GM21737 (cell line): ENCODE results near the gene HSD17B1.
"Not testable (repeated sequence)": the region's sequence is repeated elsewhere in the genome, so short reads cannot be mapped to it uniquely, and the experiment has no call there.

Experiments used
- ATAC-seq: cut with Tn5 transposase; IDR thresholded peaks from one replicate; pipeline ENCODE4 v1.9.1; 2021; ENCODE audit warnings: mild to moderate bottlenecking, moderate library complexity; ENCODE audit not compliant: unreplicated experiment

The HSD17B1 gene

DNA sequence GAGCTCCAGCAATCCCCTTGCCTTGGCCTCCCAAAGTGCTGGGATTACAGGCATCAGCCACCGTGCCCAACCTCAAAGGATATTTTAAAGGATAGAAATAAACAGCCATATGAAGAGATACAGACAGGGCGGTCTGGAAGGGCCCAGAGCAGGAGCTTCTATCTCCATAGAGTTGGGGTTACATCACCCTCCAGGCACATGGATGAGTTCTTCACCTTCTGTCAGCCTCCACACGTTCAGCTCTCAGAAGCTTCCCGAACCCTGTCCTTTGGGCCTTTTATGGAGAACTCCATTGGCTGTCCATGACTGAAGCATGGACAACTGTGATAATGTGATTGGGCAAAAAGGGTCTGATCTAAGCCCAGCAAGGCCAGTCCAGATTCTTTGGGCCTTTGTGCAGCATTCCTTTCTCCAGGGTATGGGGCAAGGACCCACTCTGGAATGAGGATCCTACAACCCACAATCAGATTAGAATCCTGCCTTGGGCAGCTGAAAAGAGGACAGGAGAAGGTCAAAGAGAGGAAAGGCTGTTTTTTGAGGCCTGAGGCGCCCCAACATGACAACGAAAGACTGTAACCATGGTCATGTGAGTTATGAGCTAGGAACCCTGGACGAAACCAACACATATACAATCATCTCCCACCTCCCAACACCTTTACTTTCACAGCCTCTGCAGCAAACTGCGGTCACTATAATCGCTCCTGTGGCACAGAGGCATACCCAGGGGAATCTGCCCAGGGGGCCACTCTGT, 6.8 kb upstream of the HSD17B1 start:
- ATAC-seq = not testable (repeated sequence)

DNA sequence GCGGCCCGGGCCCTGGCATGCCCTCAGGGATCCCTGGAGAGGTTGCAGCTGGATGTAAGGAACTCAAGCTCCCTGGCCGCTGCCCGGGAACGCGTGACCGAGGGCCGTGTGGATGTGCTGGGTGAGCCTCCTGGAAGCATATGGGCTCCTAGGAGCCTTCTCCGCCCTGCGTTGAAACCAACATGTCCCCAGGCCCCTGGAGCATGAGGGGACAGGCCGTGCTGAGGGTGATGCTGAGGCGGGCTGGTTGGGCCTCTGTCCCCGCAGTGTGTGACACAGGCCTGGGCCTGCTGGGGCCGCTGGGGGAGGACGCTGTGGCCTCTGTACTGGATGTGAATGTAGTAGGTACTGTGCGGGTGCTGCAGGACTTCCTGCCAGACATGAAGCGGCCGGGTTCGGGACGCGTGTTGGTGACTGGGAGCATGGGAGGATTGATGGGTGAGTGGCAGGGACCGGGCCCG, 5.7 kb upstream of the HSD17B1 start:
- ATAC-seq = no peak

DNA sequence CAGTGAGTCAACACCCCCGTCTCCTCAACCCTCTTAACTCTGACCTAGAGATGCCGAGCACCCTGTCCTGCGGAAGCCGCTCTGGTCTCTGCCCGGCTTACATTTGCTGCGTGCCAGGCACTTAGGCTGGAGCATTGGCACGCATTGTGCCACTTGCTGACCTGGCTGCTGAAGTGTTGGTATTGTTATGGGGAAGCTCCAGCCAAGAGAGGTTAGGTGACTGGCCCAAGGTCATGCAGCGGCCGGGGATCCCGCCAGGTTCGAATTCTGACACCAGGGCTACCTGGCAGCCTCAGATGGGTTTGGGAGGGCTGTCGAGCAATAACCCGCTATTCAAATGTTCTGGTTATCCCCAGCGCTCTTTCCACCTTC, 5.0 kb upstream of the HSD17B1 start:
- ATAC-seq = no peak

DNA sequence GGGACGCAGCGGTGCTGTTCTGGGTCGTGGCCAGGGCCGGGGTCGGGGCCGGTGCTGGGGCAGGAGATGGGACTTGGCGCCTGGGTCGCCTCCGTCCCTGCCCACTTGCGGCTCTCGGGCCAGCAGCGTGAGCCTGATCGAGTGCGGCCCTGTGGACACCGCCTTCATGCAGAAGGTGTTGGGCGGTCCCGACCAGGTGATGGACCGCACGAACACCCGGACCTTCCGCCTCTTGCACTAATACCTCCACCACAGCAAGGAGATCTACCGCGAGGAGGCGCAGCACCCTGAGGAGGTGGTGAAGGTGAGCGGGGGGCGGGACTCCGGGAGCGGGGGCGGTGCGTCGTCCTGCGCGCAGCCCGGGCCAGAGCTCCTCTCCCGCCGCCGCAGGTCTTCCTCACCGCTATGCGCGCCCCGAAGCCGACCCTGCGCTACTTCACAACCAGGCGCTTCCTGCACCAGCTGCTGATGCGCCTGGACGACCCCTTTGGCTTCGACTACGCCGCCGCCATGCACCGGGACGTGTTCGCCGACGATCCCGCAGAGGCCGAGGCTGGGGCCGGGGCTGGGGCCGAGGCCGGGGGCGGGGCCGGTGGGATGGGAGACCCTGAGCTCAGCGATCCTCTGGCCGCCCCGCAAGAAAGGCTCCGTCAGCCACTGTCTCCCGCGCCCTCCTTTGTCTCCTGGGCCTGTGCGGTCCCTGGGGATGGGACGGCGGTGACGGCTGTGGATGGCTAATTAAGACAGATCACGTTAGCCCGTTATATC, 4.5 kb upstream of the HSD17B1 start:
- peak; percentile 56 for ATAC-seq

DNA sequence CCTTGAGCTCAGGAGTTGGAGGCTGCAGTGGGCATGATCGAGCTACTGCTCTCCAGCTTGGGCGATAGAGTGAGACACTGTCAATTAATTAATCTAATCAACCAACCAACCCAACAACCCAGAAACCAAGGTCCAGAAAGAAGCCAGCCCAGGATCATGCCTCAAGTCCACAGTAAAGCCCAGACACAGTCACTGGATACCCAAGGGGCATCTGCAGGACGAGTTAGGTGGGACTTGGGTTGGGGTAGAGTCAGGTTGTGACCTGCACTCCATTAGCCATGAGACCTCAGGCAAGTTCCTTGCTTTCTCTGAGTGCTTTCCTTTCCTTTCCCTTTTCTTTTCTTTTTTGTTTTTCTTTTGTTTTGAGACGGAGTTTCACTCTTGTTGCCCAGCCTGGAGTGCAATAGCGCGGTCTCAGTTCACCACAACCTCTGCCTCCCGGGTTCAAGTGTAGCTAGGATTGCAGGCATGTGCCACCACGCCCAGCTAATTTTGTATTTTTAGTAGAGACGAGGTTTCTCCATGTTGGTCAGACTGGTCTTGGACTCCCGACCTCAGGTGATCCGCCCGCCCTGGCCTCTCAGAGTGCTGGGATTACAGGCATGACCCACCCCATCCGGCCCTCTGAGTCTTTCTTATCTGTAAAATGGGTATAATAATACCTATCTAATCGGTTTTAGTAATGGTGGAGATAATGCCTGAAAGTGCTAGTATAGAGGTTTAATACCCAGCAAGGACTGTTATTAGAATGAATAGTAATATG, 3.5 kb upstream of the HSD17B1 start:
- no peak for ATAC-seq

DNA sequence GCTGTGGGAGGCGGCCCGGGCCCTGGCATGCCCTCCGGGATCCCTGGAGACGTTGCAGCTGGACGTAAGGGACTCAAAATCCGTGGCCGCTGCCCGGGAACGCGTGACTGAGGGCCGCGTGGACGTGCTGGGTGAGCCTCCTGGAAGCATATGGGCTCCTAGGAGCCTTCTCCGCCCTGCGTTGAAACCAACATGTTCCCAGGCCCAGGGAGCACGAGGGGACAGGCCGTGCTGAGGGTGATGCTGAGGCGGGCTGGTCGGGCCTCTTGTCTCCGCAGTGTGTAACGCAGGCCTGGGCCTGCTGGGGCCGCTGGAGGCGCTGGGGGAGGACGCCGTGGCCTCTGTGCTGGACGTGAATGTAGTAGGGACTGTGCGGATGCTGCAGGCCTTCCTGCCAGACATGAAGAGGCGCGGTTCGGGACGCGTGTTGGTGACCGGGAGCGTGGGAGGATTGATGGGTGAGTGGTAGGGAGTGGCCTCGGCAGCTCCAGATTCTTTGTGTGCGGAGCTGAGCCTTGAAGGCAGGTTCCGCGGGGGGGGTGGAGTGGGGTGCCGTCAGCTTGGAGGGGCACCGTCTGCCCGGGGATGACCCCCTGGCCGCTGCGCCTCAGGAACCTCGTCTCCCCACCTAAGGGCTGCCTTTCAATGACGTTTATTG, 567 bp downstream of the HSD17B1 start:
- ATAC-seq = no peak

DNA sequence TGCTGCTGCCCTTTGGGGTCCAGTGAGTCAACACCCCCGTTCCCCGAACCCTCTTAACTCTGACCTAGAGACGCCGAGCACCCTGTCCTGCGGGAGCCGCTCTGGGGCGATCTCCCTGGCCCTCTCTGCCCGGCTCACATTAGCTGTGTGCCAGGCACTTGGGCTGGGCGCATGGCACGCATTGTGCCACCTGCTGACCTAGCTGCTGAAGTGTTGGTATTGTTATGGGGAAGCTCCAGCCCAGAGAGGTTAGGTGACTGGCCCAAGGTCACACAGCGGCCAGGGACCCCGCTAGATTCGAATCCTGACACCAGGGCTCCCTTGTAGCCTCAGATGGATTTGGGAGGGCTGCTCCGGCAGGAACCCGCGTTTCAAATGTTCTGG, 1.1 kb downstream of the HSD17B1 start:
- no peak for ATAC-seq

DNA sequence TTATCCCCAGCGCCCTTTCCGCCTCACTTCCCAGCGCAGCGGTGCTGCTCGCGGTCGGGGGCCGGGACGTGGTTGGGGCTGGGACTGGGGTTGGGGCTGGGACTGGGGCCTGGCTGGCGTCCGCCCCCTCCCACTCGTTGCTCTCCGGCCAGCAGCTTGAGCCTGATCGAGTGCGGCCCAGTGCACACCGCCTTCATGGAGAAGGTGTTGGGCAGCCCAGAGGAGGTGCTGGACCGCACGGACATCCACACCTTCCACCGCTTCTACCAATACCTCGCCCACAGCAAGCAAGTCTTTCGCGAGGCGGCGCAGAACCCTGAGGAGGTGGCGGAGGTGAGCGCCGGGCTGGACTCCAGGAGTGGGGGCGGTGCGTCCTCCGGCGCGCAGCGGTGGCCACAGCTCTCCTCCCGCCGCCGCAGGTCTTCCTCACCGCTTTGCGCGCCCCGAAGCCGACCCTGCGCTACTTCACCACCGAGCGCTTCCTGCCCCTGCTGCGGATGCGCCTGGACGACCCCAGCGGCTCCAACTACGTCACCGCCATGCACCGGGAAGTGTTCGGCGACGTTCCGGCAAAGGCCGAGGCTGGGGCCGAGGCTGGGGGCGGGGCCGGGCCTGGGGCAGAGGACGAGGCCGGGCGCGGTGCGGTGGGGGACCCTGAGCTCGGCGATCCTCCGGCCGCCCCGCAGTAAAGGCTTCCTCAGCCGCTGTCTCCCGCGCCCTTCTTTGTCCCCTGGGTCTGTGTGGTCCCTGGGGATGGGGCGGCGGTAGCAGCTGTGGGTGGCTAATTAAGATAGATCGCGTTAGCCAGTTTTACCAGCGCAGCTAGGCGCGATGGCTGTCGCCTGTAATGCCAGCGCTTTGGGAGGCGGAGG, 1.8 kb downstream of the HSD17B1 start:
- ATAC-seq = peak; percentile 77

DNA sequence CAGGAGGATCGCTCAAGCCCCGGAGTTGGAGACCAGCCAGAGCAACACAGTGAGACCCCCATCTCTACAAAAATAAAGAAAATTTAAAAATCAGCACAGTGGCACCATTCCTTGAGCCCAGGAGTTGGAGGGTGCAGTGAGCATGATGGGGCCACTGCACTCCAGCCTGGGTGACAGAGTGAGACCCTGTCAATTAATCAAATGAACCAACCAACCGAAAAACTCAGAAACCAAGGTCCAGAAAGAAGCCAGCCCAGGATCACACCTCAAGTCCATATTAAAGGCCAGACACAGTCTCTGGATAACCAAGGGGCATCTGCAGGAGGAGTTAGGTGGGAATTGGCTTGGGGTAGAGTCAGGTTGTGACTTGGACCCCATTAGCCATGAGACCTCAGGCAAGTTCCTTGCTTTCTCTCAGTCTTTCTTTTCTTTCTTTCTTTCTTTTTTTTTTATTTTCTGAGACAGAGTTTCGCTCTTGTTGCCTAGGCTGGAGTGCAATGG, 2.4 kb downstream of the HSD17B1 start:
- no peak for ATAC-seq

DNA sequence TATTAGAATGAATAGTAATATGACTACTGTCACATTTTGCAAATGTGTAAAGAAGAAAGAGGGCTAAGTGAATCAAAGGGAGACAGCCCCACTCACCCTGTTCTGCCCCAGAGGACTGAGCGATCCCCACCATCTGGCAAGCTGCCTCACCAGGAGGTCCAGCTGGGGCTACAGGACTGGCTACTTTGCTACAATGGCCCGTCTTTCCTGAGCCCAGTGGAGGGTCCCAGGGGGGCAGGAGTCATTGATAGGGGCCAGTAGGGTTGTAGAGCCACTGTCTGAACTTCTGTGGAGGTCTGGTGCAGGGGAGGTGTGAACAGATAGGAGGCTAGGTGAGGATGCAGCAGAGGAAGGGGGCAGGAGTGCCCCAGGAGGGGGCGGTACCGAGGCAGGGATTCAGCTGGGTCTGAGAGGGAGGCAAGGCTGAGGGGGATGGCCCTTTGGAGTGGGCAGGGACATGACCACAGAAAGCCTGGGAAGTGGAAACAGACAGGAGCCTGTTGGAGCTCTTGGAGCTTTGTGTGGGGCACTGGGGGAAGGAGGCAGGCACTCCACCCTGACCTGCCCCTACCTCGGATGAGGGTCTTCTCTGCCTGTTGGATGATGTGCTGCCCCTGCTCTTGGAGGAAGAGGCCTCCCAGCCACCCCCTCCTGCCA, 3.4 kb downstream of the HSD17B1 start:
- ATAC-seq = not testable (repeated sequence)

DNA sequence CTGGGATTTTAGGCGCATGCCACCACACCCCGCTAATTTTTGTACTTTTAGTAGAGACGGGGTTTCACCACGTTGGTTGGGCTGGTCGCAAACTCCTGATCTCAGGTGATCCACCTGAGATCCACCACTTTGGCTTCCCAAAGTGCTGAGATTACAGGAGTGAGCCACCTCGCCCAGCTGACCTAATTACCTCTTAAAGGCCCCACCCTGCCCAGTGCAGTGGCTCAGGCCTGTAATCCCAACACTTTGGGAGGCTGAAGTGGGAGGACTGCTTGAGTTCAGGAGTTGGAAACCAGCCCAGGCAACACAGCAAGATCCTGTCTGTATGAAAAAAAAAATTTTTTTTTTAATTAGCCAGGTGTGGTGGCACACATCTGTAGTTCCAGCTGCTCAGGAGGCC, 6.4 kb downstream of the HSD17B1 start:
- ATAC-seq = no peak

DNA sequence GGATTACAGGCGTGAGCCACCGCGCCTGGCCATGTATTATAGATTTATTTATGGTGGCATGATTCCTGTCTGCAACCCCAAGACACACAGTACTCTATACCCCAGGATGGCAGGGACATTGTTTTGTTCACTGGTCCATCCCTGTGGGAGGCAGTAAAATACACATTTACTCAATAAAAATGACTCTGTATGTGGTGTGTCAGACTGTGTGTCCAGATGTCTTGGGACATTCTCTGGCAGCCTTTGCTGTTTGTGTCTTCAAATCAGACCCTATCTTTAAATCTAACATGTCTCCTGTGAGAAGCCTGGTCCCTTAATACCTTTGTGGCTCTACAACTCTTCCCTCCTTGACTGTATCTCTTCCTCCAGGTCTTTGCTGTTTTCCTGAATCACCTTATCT, 7.5 kb downstream of the HSD17B1 start:
- no peak for ATAC-seq

DNA sequence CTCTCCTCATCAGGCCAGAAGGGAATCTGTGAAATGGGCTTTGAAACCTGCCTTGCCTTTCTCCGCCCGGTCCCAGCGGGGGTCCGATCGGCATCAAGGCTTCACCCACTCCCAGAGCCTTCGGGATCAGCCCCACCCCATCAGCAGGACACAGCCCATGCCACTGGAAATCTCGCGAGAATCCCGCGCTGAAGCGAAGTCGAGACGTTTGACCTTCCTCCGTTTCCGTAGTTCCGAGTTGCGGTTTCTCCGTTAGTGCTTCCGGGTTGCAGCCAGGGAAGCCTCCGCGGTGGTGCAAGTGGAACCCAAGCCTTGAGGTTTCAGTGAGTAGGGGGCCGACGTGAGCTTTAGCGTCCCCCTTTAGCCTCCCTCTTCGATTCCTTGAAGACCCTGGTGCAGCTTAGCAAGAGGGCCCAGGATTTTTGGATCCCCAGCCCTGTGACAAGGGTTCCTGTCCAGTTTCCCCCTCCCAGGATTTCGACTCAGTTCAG, 9.2 kb downstream of the HSD17B1 start, which contains the start of gene COASY:
Gene COASY, plus strand, starts transcription at position 252 of the 491 bp plus-strand sequence. CDS start 475 bp downstream, outside the sequence.
- no peak for ATAC-seq

DNA sequence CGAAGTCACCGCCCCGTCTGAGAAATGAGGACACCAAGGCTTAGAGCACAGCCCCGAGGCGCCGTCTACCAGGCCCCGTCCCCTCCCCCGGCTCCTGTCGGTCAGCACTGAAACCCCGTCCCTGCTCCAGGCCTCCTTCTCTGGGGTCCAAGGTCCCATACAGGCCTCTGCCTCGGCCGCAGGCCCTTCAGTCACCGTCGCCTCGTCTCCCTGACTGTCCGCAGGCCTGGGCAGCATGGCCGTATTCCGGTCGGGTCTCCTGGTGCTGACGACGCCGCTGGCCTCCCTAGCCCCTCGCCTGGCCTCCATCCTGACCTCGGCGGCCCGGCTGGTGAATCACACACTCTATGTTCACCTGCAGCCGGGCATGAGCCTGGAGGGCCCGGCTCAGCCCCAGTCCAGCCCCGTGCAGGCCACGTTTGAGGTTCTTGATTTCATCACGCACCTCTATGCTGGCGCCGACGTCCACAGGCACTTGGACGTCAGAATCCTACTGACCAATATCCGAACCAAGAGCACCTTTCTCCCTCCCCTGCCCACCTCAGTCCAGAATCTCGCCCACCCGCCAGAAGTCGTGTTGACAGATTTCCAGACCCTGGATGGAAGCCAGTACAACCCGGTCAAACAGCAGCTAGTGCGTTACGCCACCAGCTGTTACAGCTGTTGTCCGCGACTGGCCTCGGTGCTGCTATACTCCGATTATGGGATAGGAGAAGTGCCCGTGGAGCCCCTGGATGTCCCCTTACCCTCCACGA, 9.8 kb downstream of the HSD17B1 start:
- no peak for ATAC-seq

DNA sequence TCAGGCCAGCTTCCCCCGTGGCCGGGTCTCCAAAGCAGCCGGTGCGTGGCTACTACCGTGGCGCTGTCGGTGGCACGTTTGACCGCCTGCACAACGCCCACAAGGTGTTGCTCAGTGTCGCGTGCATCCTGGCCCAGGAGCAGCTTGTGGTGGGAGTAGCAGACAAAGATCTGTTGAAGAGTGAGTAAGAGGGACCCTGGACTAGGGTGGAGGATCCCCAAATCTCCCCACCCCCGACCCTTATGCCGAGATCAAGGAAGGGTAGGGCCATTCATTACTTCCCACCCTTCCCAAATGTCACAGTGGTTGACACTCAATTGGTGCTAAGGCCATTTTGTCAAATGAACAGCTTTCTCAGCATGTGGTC, 10.4 kb downstream of the HSD17B1 start:
- ATAC-seq = no peak

DNA sequence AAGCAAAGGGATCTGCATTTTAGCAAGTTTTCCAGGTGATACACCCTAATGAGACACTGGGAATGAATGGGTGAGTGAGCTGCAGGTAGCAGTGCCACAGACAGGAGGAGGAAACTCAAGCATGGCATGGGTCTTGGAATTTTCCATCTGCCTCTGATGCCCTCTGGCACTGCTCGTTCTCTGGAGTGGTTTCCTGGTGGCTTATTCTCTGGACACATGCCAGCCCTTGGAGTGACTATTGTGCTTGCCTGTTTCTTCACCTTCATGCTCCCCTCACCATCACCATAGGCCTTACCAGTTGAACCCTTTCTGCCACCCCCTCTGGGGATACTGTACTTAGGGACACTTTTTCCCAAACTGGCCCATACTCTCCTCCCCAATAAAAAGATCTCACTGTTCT, 10.8 kb downstream of the HSD17B1 start:
- no peak for ATAC-seq

DNA sequence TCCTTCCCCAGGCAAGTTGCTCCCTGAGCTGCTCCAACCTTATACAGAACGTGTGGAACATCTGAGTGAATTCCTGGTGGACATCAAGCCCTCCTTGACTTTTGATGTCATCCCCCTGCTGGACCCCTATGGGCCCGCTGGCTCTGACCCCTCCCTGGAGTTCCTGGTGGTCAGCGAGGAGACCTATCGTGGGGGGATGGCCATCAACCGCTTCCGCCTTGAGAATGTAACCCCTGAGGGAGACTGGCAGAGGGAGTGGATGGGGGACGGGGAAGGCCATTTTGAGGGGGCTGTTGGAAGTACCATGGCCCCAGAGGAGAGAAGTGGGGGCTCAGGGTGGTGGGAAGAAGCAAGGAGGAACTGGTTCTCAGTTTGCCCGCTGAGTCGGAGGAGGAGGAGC, 11.2 kb downstream of the HSD17B1 start:
- no peak for ATAC-seq

DNA sequence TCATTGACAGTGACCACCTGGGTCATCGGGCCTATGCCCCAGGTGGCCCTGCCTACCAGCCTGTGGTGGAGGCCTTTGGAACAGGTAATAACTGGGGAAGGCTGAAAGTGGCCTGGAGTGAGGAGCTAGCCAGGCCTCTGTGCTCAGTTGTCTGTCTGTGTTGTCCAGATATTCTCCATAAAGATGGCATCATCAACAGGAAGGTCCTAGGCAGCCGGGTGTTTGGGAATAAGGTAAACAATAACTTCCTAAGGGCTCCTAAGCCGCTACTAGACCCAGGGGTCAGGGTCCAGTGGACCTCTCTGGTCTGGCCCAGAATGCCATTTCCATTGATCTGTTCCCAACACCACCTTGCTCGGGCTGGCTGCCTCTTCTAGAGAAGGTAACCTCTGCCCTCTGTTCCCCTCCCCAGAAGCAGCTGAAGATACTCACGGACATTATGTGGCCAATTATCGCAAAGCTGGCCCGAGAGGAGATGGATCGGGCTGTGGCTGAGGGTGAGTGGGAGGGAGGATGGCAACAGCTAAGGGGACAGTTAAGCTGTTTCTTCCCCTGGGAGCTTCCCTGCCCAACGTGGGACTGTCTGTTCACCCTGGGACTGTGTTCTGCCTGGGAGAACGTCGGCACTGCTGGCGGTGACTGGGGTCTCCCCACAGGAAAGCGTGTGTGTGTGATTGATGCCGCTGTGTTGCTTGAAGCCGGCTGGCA, 12.2 kb downstream of the HSD17B1 start:
- no peak for ATAC-seq
